Measurements from ENCODE around the gene LDLR. TPM values are rescaled to one million over a fixed set of nuclear protein-coding genes. Genes with fewer than 3 reads are reported as not detected.

Gene LDLR
- total RNA-seq, 1 donor from 2014 or later = 242 TPM

DNA sequence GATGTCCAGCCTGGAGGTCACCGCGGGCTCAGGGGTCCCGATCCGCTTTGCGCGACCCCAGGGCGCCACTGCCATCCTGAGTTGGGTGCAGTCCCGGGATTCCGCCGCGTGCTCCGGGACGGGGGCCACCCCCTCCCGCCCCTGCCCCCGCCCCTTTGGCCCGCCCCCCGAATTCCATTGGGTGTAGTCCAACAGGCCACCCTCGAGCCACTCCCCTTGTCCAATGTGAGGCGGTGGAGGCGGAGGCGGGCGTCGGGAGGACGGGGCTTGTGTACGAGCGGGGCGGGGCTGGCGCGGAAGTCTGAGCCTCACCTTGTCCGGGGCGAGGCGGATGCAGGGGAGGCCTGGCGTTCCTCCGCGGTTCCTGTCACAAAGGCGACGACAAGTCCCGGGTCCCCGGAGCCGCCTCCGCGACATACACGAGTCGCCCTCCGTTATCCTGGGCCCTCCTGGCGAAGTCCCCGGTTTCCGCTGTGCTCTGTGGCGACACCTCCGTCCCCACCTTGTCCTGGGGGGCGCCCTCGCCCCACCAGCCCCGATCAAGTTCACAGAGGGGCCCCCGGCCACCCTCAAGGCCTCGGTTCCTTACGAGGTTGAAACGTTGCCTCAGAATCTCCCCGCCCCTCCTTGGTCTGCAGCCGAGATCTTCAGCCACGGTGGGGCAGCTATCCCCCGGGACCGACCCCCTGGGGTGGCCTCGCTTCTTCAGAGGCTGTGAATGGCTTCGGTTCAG, 1.2 kb downstream of the LDLR start:
- Histone ChIP-seq H3K36me3 (peaks cover 5% of the 10 kb centered on the region), H3K27ac (peak overlapping the region; percentile 98), H3K9me3 (no peaks in the 10 kb centered on the region), H3K27me3 (no peaks in the 10 kb centered on the region), H3K4me3 (peak overlapping the region; percentile 76), H3K4me1 (peaks cover 68% of the 10 kb centered on the region)
- peak; percentile 91 for ATAC-seq
- DNase-seq = peak; percentile 99
- intact Hi-C loops (cut with DNase I) = no loop called here
- TF ChIP-seq, protein P1, sequence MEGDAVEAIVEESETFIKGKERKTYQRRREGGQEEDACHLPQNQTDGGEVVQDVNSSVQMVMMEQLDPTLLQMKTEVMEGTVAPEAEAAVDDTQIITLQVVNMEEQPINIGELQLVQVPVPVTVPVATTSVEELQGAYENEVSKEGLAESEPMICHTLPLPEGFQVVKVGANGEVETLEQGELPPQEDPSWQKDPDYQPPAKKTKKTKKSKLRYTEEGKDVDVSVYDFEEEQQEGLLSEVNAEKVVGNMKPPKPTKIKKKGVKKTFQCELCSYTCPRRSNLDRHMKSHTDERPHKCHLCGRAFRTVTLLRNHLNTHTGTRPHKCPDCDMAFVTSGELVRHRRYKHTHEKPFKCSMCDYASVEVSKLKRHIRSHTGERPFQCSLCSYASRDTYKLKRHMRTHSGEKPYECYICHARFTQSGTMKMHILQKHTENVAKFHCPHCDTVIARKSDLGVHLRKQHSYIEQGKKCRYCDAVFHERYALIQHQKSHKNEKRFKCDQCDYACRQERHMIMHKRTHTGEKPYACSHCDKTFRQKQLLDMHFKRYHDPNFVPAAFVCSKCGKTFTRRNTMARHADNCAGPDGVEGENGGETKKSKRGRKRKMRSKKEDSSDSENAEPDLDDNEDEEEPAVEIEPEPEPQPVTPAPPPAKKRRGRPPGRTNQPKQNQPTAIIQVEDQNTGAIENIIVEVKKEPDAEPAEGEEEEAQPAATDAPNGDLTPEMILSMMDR (IDR thresholded peaks at IDR 0.05) = no peak

DNA sequence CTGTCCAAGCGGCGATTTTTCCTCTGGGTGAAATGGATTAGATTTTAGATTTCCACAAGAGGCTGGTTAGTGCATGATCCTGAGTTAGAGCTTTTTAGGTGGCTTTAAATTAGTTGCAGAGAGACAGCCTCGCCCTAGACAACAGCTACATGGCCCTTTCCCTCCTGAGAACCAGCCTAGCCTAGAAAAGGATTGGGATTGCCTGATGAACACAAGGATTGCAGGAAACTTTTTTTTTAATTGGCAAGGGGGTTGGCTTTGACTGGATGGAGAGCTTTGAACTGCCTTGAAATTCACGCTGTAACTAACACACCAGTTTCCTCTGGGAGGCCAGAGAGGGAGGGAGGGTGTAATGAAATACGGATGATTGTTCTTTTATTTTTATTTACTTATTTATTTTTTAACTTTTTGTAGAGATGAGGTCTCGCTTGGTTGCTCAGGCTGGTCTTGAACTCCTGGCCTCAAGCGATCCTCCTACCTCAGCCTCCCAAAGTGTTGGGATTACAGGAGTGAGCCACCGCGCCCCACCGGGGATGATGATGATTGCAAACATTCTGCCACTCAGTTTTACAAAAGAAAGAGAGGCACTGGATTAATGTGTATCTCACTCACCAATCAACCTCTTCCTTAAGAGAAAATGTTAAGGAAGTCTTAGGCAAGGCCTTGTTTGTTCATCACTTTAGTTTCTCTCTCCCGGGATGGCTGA, 1.9 kb downstream of the LDLR start:
- TF ChIP-seq, protein P1 (IDR thresholded peaks at IDR 0.05) = no peak
- H3K4me1 ChIP-seq = peaks cover 69% of the 10 kb centered on the region
- no peaks in the 10 kb centered on the region for H3K9me3 ChIP-seq
- H3K27ac ChIP-seq = peak overlapping the region; percentile 98
- ATAC-seq (no peak), DNase-seq (no peak)
- peaks cover 5% of the 10 kb centered on the region for H3K36me3 ChIP-seq
- intact Hi-C loops (cut with DNase I) = no loop called here
- no peaks in the 10 kb centered on the region for H3K27me3 ChIP-seq
- H3K4me3 ChIP-seq = peak overlapping the region; percentile 76

DNA sequence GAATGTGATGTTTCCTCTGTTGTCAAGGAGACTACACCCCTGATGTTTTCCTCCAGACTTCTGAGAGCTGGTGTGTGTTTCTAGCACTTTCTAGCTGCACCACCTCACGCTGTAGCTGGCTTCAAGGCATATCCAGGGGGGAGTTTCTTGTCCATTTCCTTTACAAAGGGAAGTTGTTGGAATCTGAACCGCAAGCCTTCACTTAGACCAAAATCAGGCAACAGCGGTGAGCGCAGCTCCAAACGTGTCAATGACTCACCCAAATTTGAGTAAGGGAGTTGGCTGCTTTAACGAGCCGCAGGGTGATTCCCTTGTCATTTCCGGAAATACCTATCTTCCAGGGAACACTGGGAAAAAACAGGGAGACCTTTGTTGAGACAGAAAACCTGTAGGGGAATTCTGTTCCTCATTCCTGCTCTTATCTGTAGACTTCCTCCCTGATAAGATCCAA, 2.5 kb downstream of the LDLR start:
- TF ChIP-seq, protein P1 (IDR thresholded peaks at IDR 0.05) = no peak
- no peaks in the 10 kb centered on the region for H3K27me3 ChIP-seq
- H3K4me1 ChIP-seq = peaks cover 75% of the 10 kb centered on the region
- peak overlapping the region; percentile 76 for H3K4me3 ChIP-seq
- no peaks in the 10 kb centered on the region for H3K9me3 ChIP-seq
- H3K27ac ChIP-seq = peak overlapping the region; percentile 98
- ATAC-seq (no peak), DNase-seq (no peak)
- H3K36me3 ChIP-seq = peaks cover 5% of the 10 kb centered on the region
- intact Hi-C loops (cut with DNase I) = no loop called here

DNA sequence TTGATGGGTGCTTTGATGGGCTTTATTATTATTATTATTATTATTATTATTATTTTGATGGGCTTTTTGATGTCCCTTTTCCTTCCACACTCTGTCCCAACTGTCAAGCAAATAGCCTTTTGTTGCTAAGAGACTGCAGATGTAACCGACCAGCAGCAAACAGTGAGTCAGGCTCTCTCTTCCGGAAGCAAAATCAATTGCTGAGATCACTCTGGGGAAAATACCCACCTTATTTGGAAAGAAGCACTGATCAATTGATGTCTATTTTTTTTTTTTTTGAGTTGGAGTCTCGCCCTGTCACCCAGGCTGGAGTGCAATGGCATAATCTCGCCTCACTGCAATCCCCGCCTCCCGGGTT, 2.9 kb downstream of the LDLR start:
- peak overlapping the region; percentile 76 for H3K4me3 ChIP-seq
- H3K36me3 ChIP-seq = peaks cover 5% of the 10 kb centered on the region
- peak overlapping the region; percentile 98 for H3K27ac ChIP-seq
- H3K9me3 ChIP-seq = no peaks in the 10 kb centered on the region
- ATAC-seq (no peak), DNase-seq (no peak)
- H3K27me3 ChIP-seq = no peaks in the 10 kb centered on the region
- intact Hi-C loops (cut with DNase I) = no loop called here
- TF ChIP-seq, protein P1 (IDR thresholded peaks at IDR 0.05) = no peak
- peaks cover 79% of the 10 kb centered on the region for H3K4me1 ChIP-seq

DNA sequence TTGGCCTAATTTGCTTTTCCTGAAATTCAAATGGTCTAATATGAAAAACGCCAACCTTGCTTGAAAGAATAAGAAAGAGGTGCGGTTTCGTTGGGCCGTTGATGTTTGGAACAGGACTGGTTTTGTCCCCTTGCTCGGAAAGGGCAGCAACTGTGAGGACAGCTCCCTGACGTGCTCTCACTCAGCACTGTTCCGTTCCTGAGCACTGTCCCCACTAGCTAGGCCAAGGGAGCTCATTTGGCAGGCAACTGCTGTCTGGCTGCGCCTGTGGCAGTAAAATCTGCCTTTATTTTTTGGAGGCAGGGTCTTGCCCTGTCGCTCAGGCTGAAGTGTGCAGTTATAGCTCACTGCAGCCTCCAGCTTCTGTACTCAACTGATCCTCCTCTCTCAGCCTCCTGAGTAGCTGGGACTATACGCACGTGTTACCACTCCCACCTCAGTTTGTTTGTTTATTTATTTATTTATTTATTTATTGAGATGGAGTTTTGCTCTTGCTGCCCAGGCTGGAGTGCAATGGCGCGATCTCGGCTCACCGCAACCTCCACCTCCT, 4.5 kb downstream of the LDLR start:
- Histone ChIP-seq H3K36me3 (peaks cover 5% of the 10 kb centered on the region), H3K4me1 (peaks cover 76% of the 10 kb centered on the region), H3K9me3 (no peaks in the 10 kb centered on the region), H3K27ac (peak overlapping the region; percentile 98), H3K27me3 (no peaks in the 10 kb centered on the region), H3K4me3 (peak overlapping the region; percentile 76)
- no peak for DNase-seq
- intact Hi-C loops (cut with DNase I) = no loop called here
- TF ChIP-seq, protein P1 (IDR thresholded peaks at IDR 0.05) = no peak
- ATAC-seq = no peak
